Measurements from ENCODE around the gene GLI2.

Gene GLI2

GRCh38 chr2:120771781-120772208 is 36.1 kb downstream of the GLI2 start:
- no peak for DNase-seq

- DNase-seq, result no peak
Measured at GRCh38 chr2:120772261-120772660, 36.6 kb downstream of the GLI2 start.

GRCh38 chr2:120773186-120773800 is 37.6 kb downstream of the GLI2 start:
- no peak for DNase-seq

- DNase-seq, result no peak
Measured at GRCh38 chr2:120774557-120775160, 39.0 kb downstream of the GLI2 start.

GRCh38 chr2:120775194-120775593 is 39.5 kb downstream of the GLI2 start:
- no peak for DNase-seq

GRCh38 chr2:120775801-120776589 is 40.3 kb downstream of the GLI2 start:
- DNase-seq, result no peak

GRCh38 chr2:120776649-120777048 is 41.0 kb downstream of the GLI2 start:
- DNase-seq, result no peak

GRCh38 chr2:120777170-120777751 is 41.6 kb downstream of the GLI2 start:
- DNase-seq, result no peak

GRCh38 chr2:120777787-120778186 is 42.1 kb downstream of the GLI2 start:
- DNase-seq, result no peak

- no peak for DNase-seq
Measured at GRCh38 chr2:120778244-120778643, 42.6 kb downstream of the GLI2 start.

GRCh38 chr2:120779781-120780283 is 44.2 kb downstream of the GLI2 start:
- DNase-seq, result peak; percentile 25

- no peak for DNase-seq
Measured at GRCh38 chr2:120780402-120780801, 44.7 kb downstream of the GLI2 start.

GRCh38 chr2:120783371-120783791 is 47.7 kb downstream of the GLI2 start:
- peak; percentile 52 for DNase-seq

- no peak for DNase-seq
Measured at GRCh38 chr2:120783969-120784372, 48.3 kb downstream of the GLI2 start.
